Neuronal stem cell (in vitro differentiated cells): ENCODE data around the gene UBXN4.

ENCODE experiments used
- DNase-seq: peaks from one replicate; pipeline ENCODE4 v3.0.0-alpha.2; 2013; ENCODE audit warnings: low spot score
- H2AFZ ChIP-seq: one replicate; pipeline ENCODE4 v1.6.1; 2013; ENCODE audit warnings: mild to moderate bottlenecking, low read length, inconsistent platforms
- H2AK5ac ChIP-seq: 2 replicates; pipeline ENCODE4 v1.6.1; 2013; ENCODE audit warnings: low read depth, mild to moderate bottlenecking, inconsistent platforms, low read length, moderate library complexity, mixed read lengths
- H2BK120ac ChIP-seq: 2 replicates; pipeline ENCODE4 v1.6.1; 2013; ENCODE audit warnings: low read depth, mild to moderate bottlenecking, inconsistent platforms, low read length, moderate library complexity, mixed read lengths
- H2BK12ac ChIP-seq: one replicate; pipeline ENCODE4 v1.6.1; 2013; ENCODE audit warnings: low read length, inconsistent platforms
- H2BK15ac ChIP-seq: 2 replicates; pipeline ENCODE4 v1.6.1; 2013; ENCODE audit warnings: mild to moderate bottlenecking, low read length, inconsistent platforms, mixed read lengths
- H2BK5ac ChIP-seq: one replicate; pipeline ENCODE4 v1.6.1; 2013; ENCODE audit warnings: inconsistent platforms, mild to moderate bottlenecking, low read length, moderate library complexity
- H3K14ac ChIP-seq: one replicate; pipeline ENCODE4 v1.6.1; 2013; ENCODE audit warnings: low read length, inconsistent platforms
- H3K18ac ChIP-seq: 2 replicates; pipeline ENCODE4 v1.6.1; 2013; ENCODE audit warnings: low read length, inconsistent platforms
- H3K23ac ChIP-seq: 2 replicates; pipeline ENCODE4 v1.6.1; 2013; ENCODE audit warnings: low read depth, mild to moderate bottlenecking, mixed read lengths, low read length, inconsistent platforms; ENCODE audit not compliant: poor library complexity
- H3K27ac ChIP-seq: replicated peaks from 3 replicates; pipeline ENCODE4 v1.5.1; 2013; ENCODE audit warnings: low read length, inconsistent platforms
- H3K27me3 ChIP-seq, 3 experiments: 2 replicates each; pipeline ENCODE4 v1.6.1; 2013; ENCODE audit warnings: low read length in 3 of 3, mild to moderate bottlenecking in 2 of 3, inconsistent platforms in 1 of 3, low read depth in 1 of 3, mixed read lengths in 1 of 3, moderate library complexity in 1 of 3; ENCODE audit not compliant: control insufficient read depth in 3 of 3, insufficient read depth in 3 of 3
- H3K36me3 ChIP-seq, 2 donors: replicated peaks in 1 of 2; 2 replicates each; pipeline ENCODE4 v1.6.1; 2013; ENCODE audit warnings: low read length in 2 of 2; ENCODE audit not compliant: control insufficient read depth in 2 of 2, insufficient read depth in 2 of 2
- H3K4ac ChIP-seq: 2 replicates; pipeline ENCODE4 v1.6.1; 2013; ENCODE audit warnings: inconsistent platforms, mild to moderate bottlenecking, low read length, moderate library complexity
- H3K4me1 ChIP-seq, 2 donors: 1 replicate in 1 of 2; 2 replicates in 1 of 2; pipeline ENCODE4 v1.6.1; 2013; ENCODE audit warnings: low read length in 2 of 2, low read depth in 1 of 2; ENCODE audit not compliant: control insufficient read depth in 2 of 2, insufficient read depth in 1 of 2
- H3K4me2 ChIP-seq: one replicate; pipeline ENCODE4 v1.6.1; 2013; ENCODE audit warnings: mild to moderate bottlenecking, low read length, inconsistent platforms; ENCODE audit not compliant: insufficient read depth, poor library complexity, severe bottlenecking
- H3K4me3 ChIP-seq, 2 donors: 2 replicates each; pipeline ENCODE4 v1.5.1; 2013; ENCODE audit warnings: low read length in 2 of 2, mild to moderate bottlenecking in 2 of 2, inconsistent platforms in 1 of 2, moderate library complexity in 1 of 2
- H3K79me1 ChIP-seq: one replicate; pipeline ENCODE4 v1.6.1; 2013; ENCODE audit warnings: low read depth, mild to moderate bottlenecking, inconsistent platforms, low read length, moderate library complexity
- H3K9ac ChIP-seq: one replicate; pipeline ENCODE4 v1.6.1; 2013; ENCODE audit warnings: mild to moderate bottlenecking, low read depth, low read length, inconsistent platforms; ENCODE audit not compliant: poor library complexity
- H3K9me3 ChIP-seq, 2 donors: replicated peaks in 1 of 2; 2 replicates each; pipeline versions ENCODE3 to v1.6.1; 2013; ENCODE audit warnings: low read length in 2 of 2, mild to moderate bottlenecking in 2 of 2, inconsistent platforms in 1 of 2, low read depth in 1 of 2, mixed read lengths in 1 of 2, moderate library complexity in 1 of 2; ENCODE audit not compliant: control insufficient read depth in 2 of 2, insufficient read depth in 1 of 2
- H4K8ac ChIP-seq: one replicate; pipeline ENCODE4 v1.6.1; 2013; ENCODE audit warnings: low read depth, mild to moderate bottlenecking, inconsistent platforms, low read length, moderate library complexity
- H4K91ac ChIP-seq: one replicate; pipeline ENCODE4 v1.6.1; 2013; ENCODE audit warnings: low read length, low read depth, mild to moderate bottlenecking, inconsistent platforms; ENCODE audit not compliant: poor library complexity
- whole genome bisulfite sequencing, 2 donors: extraction: QIAGEN DNeasy Blood & Tissue Kit; methylation state at CpG; one replicate each; pipeline ENCODE4 v1.1.7; 2013; ENCODE audit warnings: missing lambda C conversion rate in 2 of 2, mixed read lengths in 1 of 2; ENCODE audit not compliant: insufficient read length in 2 of 2, insufficient replicate concordance in 1 of 2; ENCODE audit errors: extremely low coverage in 2 of 2; 5-methylcytosine and 5-hydroxymethylcytosine counted together

Gene UBXN4

GRCh38 chr2:135743860-135744259 lies 2.2 kb downstream of the UBXN4 start:
- H3K14ac ChIP-seq: no peak overlapping the region
- H2BK12ac ChIP-seq: no peak overlapping the region
- DNase-seq: peak; percentile 43
- no CpG with 5 or more reads among the region's 1 CpG for WGBS, 2 donors
- peak overlapping the region in 1 of 2 donors; percentile 77 for H3K4me3 ChIP-seq
- H3K79me1 ChIP-seq: peaks cover 10% of the 10 kb centered on the region
- no peak overlapping the region for H2AFZ ChIP-seq
- H3K18ac ChIP-seq: no peak overlapping the region
- H3K36me3 ChIP-seq: peaks cover 4 to 49% of the 10 kb centered on the region in 2 donors
- H4K91ac ChIP-seq: no peak overlapping the region
- H2BK120ac ChIP-seq: no peak overlapping the region
- H3K4me2 ChIP-seq: no peak overlapping the region
- no peaks in the 10 kb centered on the region for H3K9me3 ChIP-seq
- no peak overlapping the region for H2BK15ac ChIP-seq
- H3K27ac ChIP-seq: no peak overlapping the region
- no peak overlapping the region for H3K23ac ChIP-seq
- H2AK5ac ChIP-seq: no peak overlapping the region
- no peaks in the 10 kb centered on the region for H3K27me3 ChIP-seq
- no peak overlapping the region for H3K9ac ChIP-seq
- H3K4me1 ChIP-seq: peaks cover 2 to 5% of the 10 kb centered on the region in 2 donors
- H4K8ac ChIP-seq: no peak overlapping the region
- no peak overlapping the region for H3K4ac ChIP-seq
- H2BK5ac ChIP-seq: no peak overlapping the region

DNA sequence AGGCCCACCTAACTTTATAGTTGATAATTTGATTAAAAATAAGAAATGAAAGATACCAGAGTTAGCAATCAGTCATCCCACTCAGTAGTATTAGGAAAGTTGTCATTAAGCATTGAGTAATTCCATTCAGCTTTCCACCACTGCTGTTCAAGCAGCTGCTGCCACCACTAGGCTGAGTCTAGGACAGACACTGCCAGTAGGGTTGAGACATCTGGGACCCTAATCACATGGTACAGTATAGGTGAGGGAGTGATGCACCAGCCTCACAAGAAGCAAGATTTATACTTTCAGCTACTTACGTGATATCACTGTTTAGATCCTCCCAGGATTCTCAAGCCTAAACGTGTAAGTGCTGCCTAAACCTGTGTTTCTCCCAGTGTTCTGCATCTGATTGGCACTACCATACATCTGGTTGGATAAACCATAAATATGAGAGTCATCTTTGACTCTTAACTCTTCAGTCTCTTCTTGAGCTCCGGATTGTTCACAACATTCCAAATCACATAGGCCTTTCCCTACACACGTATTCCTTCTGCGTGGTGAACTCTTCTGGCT lies 3.2 kb downstream of the UBXN4 start:
- Histone ChIP-seq H3K18ac (no peak overlapping the region), H3K9me3 (no peaks in the 10 kb centered on the region), H2BK120ac (no peak overlapping the region), H3K14ac (no peak overlapping the region), H3K27me3 (no peaks in the 10 kb centered on the region), H3K4me1 (peaks cover 2 to 5% of the 10 kb centered on the region in 2 donors), H3K9ac (no peak overlapping the region), H3K23ac (no peak overlapping the region), H3K79me1 (peaks cover 10% of the 10 kb centered on the region), H3K4me2 (no peak overlapping the region), H4K8ac (no peak overlapping the region), H2BK5ac (no peak overlapping the region), H2BK15ac (no peak overlapping the region), H4K91ac (no peak overlapping the region), H3K4ac (no peak overlapping the region), H2AFZ (no peak overlapping the region), H3K36me3 (peaks cover 5 to 58% of the 10 kb centered on the region in 2 donors), H2AK5ac (no peak overlapping the region), H3K27ac (no peak overlapping the region), H2BK12ac (no peak overlapping the region), H3K4me3 (no peak overlapping the region)
- no peak for DNase-seq
- WGBS, 2 donors: no CpG with 5 or more reads among the region's 5 CpGs

DNA sequence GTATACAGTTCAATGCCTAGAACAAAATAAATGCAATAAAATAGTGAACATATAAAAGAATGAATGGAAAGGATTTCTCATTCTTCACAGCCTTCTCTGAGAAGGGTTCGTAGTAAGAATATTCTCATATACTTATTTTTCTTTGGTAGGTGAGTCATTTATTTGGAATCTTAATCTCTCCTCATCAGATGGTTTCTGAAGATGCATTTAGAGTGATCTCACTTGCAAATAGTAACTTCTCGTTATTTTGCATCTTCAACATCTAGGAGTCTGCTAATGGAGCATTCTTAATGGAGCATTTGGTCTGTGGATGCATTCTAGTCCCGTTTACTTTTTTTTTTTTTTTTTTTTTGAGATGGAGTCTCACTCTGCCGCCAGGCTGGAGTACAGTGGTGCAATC lies 3.9 kb downstream of the UBXN4 start:
- no peak overlapping the region for H2AK5ac ChIP-seq
- peaks cover 10% of the 10 kb centered on the region for H3K79me1 ChIP-seq
- no peaks in the 10 kb centered on the region for H3K27me3 ChIP-seq
- WGBS, 2 donors: no CpG with 5 or more reads among the region's 4 CpGs
- H4K91ac ChIP-seq: no peak overlapping the region
- H4K8ac ChIP-seq: no peak overlapping the region
- H3K4me2 ChIP-seq: no peak overlapping the region
- H3K4me1 ChIP-seq: peaks cover 2 to 5% of the 10 kb centered on the region in 2 donors
- no peak overlapping the region for H3K9ac ChIP-seq
- peaks cover 5 to 65% of the 10 kb centered on the region in 2 donors for H3K36me3 ChIP-seq
- DNase-seq: no peak
- H3K9me3 ChIP-seq: no peaks in the 10 kb centered on the region
- no peak overlapping the region for H2BK15ac ChIP-seq
- no peak overlapping the region for H3K23ac ChIP-seq
- no peak overlapping the region for H2AFZ ChIP-seq
- no peak overlapping the region for H3K14ac ChIP-seq
- no peak overlapping the region for H2BK120ac ChIP-seq
- H2BK5ac ChIP-seq: no peak overlapping the region
- no peak overlapping the region for H3K4me3 ChIP-seq
- no peak overlapping the region for H3K18ac ChIP-seq
- H3K4ac ChIP-seq: no peak overlapping the region
- no peak overlapping the region for H3K27ac ChIP-seq
- H2BK12ac ChIP-seq: no peak overlapping the region

DNA sequence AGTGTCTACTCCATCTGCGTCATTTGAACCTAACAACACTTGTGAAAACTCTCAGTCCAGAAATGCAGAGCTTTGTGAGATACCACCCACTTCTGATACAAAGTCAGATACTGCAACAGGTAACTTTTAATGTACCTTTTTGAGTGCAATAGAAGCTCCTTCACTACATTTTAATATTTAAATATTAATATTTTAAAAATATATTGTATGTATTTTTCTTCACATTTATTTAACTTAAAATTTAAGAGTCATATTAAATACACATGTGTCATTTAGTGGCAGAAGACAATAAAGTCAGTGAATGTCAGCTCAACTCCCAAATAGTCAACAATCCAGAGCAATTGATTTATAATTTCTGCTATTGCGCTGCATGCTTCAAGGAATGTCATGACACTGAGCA lies 13.9 kb downstream of the UBXN4 start:
- H2AFZ ChIP-seq: no peak overlapping the region
- no peaks in the 10 kb centered on the region for H3K27me3 ChIP-seq
- no peak overlapping the region for H3K23ac ChIP-seq
- no peak overlapping the region for H2BK5ac ChIP-seq
- no peak overlapping the region for H4K91ac ChIP-seq
- H3K4me3 ChIP-seq: no peak overlapping the region
- no peak overlapping the region for H3K4me2 ChIP-seq
- H3K27ac ChIP-seq: no peak overlapping the region
- no peak overlapping the region for H3K18ac ChIP-seq
- H4K8ac ChIP-seq: no peak overlapping the region
- no peak overlapping the region for H2BK12ac ChIP-seq
- no peak overlapping the region for H3K9ac ChIP-seq
- no peak overlapping the region for H2BK120ac ChIP-seq
- peaks cover 0 to 40% of the 10 kb centered on the region in 2 donors for H3K9me3 ChIP-seq
- WGBS, 2 donors: no CpG with 5 or more reads among the region's 2 CpGs
- DNase-seq: no peak
- no peaks in the 10 kb centered on the region for H3K79me1 ChIP-seq
- H2AK5ac ChIP-seq: no peak overlapping the region
- no peaks in the 10 kb centered on the region for H3K4me1 ChIP-seq
- no peak overlapping the region for H3K4ac ChIP-seq
- H3K14ac ChIP-seq: no peak overlapping the region
- peaks cover 15 to 92% of the 10 kb centered on the region in 2 donors for H3K36me3 ChIP-seq
- no peak overlapping the region for H2BK15ac ChIP-seq
